ENCODE data around the gene IL20RA. TPM values are rescaled to one million over a fixed set of nuclear protein-coding genes. Genes with fewer than 3 reads are reported as not detected.

IL20RA gene
- total RNA-seq, 1 donor from 2014 or later, result 21.9 TPM

- Histone ChIP-seq H3K4me3 (peak overlapping the region in 1 of 2 donors; percentile 63), H3K9me3 (no peaks in the 10 kb centered on the region), H3K36me3 (no peaks in the 10 kb centered on the region), H3K4me1 (no peaks in the 10 kb centered on the region), H3K27ac (peak overlapping the region; percentile 82), H3K27me3 (no peaks in the 10 kb centered on the region)
- intact Hi-C loops (cut with DNase I), result no loop called here
- no peak for TF ChIP-seq CTCF (IDR thresholded peaks at IDR 0.05)
- TF ChIP-seq POLR2A (IDR thresholded peaks at IDR 0.05), result no peak
- no peak for TF ChIP-seq POLR2AphosphoS5 (IDR thresholded peaks at IDR 0.05; ENCODE audit: insufficient read depth in 1 of 2, low read depth in 1 of 2)
- DNase-seq (ENCODE audit: extremely low spot score in 2 of 2), result no peak
Measured at GRCh38 chr6:137045222-137045789, 541 bp upstream of the IL20RA start.

GRCh38 chr6:137043710-137044365, 927 bp downstream of the IL20RA start:
- no peaks in the 10 kb centered on the region for H3K9me3 ChIP-seq
- peak overlapping the region; percentile 63 to 85 for H3K4me3 ChIP-seq
- no peaks in the 10 kb centered on the region for H3K36me3 ChIP-seq
- DNase-seq (ENCODE audit: extremely low spot score in 2 of 2), result no peak
- no peak for TF ChIP-seq CTCF (IDR thresholded peaks at IDR 0.05)
- peak in 1 of 2 donors; percentile 14 for TF ChIP-seq POLR2AphosphoS5 (IDR thresholded peaks at IDR 0.05; ENCODE audit: insufficient read depth in 1 of 2, low read depth in 1 of 2)
- no peak for TF ChIP-seq POLR2A (IDR thresholded peaks at IDR 0.05)
- H3K4me1 ChIP-seq, result no peaks in the 10 kb centered on the region
- peak overlapping the region; percentile 82 for H3K27ac ChIP-seq
- intact Hi-C loops (cut with DNase I), result no loop called here
- H3K27me3 ChIP-seq, result no peaks in the 10 kb centered on the region

GRCh38 chr6:137040393-137040792, 4.4 kb downstream of the IL20RA start:
- DNase-seq (ENCODE audit: extremely low spot score in 2 of 2), result no peak
- intact Hi-C loops (cut with DNase I), result no loop called here
- no peaks in the 10 kb centered on the region for H3K36me3 ChIP-seq
- no peaks in the 10 kb centered on the region for H3K27me3 ChIP-seq
- peaks cover 5% of the 10 kb centered on the region for H3K4me1 ChIP-seq
- no peaks in the 10 kb centered on the region for H3K9me3 ChIP-seq
- TF ChIP-seq POLR2AphosphoS5 (IDR thresholded peaks at IDR 0.05; ENCODE audit: insufficient read depth in 1 of 2, low read depth in 1 of 2) (no peak), CTCF (IDR thresholded peaks at IDR 0.05) (no peak), POLR2A (IDR thresholded peaks at IDR 0.05) (no peak)
- no peak overlapping the region for H3K27ac ChIP-seq
- no peak overlapping the region for H3K4me3 ChIP-seq

- intact Hi-C loops (cut with DNase I), result no loop called here
- TF ChIP-seq POLR2A (IDR thresholded peaks at IDR 0.05) (no peak), CTCF (IDR thresholded peaks at IDR 0.05) (no peak)
- Histone ChIP-seq H3K9me3 (no peaks in the 10 kb centered on the region), H3K4me1 (peaks cover 5% of the 10 kb centered on the region), H3K27me3 (no peaks in the 10 kb centered on the region), H3K27ac (no peak overlapping the region), H3K4me3 (no peak overlapping the region), H3K36me3 (no peaks in the 10 kb centered on the region)
- no peak for DNase-seq (ENCODE audit: extremely low spot score in 2 of 2)
Measured at GRCh38 chr6:137039010-137039409, 5.8 kb downstream of the IL20RA start.

GRCh38 chr6:137036566-137037300, 8.0 kb downstream of the IL20RA start:
- no peaks in the 10 kb centered on the region for H3K9me3 ChIP-seq
- H3K27ac ChIP-seq, result no peak overlapping the region
- no peak overlapping the region for H3K4me3 ChIP-seq
- no peak for TF ChIP-seq CTCF (IDR thresholded peaks at IDR 0.05)
- no peak for TF ChIP-seq POLR2A (IDR thresholded peaks at IDR 0.05)
- peak in 1 of 2 donors; percentile 8 for TF ChIP-seq POLR2AphosphoS5 (IDR thresholded peaks at IDR 0.05; ENCODE audit: insufficient read depth in 1 of 2, low read depth in 1 of 2)
- H3K27me3 ChIP-seq, result no peaks in the 10 kb centered on the region
- H3K4me1 ChIP-seq, result peaks cover 5% of the 10 kb centered on the region
- intact Hi-C loops (cut with DNase I), result no loop called here
- no peaks in the 10 kb centered on the region for H3K36me3 ChIP-seq
- no peak for DNase-seq (ENCODE audit: extremely low spot score in 2 of 2)

Measured in vagina (tissue), 2 donors.